Measurements from ENCODE around the gene TMC4. TPM values are rescaled to one million over a fixed set of nuclear protein-coding genes. Genes with fewer than 3 reads are reported as not detected.

The TMC4 gene
- total and polyA plus RNA-seq, 2 experiments from 2014 or later: 2.3 to 7.8 TPM

GRCh38 chr19:54160182-54160811 lies 12.7 kb downstream of the TMC4 start:
- Histone ChIP-seq H3K36me3 (ENCODE audit: insufficient read depth) (peaks cover 6% of the 10 kb centered on the region; the same call in 1 of the 2 replicates), H3K27ac (ENCODE audit: low read depth) (peak overlapping the region; percentile 67), H3K4me2 (peak overlapping the region; percentile 79), H4K20me1 (replicated peaks; ENCODE audit: insufficient read depth) (peaks cover 6% of the 10 kb centered on the region; the same call in 1 of the 2 replicates), H3K4me3 (peak overlapping the region; percentile 63), H3K9me2 (ENCODE audit: insufficient read depth) (no peaks in the 10 kb centered on the region), H3F3A (replicated peaks; ENCODE audit: low read depth) (peaks cover 31% of the 10 kb centered on the region), H2AFZ (peak overlapping the region; percentile 2; the same call in 1 of the 2 replicates), H3K27me3 (ENCODE audit: insufficient read depth) (peaks cover 7% of the 10 kb centered on the region; the same call in 1 of the 2 replicates), H3K4me1 (ENCODE audit: insufficient read depth) (peaks cover 8% of the 10 kb centered on the region; the same call in 1 of the 2 replicates), H3K79me2 (replicated peaks; ENCODE audit: insufficient read depth) (peaks cover 9% of the 10 kb centered on the region; the same call in 1 of the 2 replicates)
- peaks cover 45% of the 10 kb centered on the region for H3K27me3 Mint-ChIP-seq (ENCODE audit: insufficient read depth, low read depth, poor library complexity)
- DNase-seq (ENCODE audit: low spot score): peak; percentile 55
- TF ChIP-seq, protein P1, sequence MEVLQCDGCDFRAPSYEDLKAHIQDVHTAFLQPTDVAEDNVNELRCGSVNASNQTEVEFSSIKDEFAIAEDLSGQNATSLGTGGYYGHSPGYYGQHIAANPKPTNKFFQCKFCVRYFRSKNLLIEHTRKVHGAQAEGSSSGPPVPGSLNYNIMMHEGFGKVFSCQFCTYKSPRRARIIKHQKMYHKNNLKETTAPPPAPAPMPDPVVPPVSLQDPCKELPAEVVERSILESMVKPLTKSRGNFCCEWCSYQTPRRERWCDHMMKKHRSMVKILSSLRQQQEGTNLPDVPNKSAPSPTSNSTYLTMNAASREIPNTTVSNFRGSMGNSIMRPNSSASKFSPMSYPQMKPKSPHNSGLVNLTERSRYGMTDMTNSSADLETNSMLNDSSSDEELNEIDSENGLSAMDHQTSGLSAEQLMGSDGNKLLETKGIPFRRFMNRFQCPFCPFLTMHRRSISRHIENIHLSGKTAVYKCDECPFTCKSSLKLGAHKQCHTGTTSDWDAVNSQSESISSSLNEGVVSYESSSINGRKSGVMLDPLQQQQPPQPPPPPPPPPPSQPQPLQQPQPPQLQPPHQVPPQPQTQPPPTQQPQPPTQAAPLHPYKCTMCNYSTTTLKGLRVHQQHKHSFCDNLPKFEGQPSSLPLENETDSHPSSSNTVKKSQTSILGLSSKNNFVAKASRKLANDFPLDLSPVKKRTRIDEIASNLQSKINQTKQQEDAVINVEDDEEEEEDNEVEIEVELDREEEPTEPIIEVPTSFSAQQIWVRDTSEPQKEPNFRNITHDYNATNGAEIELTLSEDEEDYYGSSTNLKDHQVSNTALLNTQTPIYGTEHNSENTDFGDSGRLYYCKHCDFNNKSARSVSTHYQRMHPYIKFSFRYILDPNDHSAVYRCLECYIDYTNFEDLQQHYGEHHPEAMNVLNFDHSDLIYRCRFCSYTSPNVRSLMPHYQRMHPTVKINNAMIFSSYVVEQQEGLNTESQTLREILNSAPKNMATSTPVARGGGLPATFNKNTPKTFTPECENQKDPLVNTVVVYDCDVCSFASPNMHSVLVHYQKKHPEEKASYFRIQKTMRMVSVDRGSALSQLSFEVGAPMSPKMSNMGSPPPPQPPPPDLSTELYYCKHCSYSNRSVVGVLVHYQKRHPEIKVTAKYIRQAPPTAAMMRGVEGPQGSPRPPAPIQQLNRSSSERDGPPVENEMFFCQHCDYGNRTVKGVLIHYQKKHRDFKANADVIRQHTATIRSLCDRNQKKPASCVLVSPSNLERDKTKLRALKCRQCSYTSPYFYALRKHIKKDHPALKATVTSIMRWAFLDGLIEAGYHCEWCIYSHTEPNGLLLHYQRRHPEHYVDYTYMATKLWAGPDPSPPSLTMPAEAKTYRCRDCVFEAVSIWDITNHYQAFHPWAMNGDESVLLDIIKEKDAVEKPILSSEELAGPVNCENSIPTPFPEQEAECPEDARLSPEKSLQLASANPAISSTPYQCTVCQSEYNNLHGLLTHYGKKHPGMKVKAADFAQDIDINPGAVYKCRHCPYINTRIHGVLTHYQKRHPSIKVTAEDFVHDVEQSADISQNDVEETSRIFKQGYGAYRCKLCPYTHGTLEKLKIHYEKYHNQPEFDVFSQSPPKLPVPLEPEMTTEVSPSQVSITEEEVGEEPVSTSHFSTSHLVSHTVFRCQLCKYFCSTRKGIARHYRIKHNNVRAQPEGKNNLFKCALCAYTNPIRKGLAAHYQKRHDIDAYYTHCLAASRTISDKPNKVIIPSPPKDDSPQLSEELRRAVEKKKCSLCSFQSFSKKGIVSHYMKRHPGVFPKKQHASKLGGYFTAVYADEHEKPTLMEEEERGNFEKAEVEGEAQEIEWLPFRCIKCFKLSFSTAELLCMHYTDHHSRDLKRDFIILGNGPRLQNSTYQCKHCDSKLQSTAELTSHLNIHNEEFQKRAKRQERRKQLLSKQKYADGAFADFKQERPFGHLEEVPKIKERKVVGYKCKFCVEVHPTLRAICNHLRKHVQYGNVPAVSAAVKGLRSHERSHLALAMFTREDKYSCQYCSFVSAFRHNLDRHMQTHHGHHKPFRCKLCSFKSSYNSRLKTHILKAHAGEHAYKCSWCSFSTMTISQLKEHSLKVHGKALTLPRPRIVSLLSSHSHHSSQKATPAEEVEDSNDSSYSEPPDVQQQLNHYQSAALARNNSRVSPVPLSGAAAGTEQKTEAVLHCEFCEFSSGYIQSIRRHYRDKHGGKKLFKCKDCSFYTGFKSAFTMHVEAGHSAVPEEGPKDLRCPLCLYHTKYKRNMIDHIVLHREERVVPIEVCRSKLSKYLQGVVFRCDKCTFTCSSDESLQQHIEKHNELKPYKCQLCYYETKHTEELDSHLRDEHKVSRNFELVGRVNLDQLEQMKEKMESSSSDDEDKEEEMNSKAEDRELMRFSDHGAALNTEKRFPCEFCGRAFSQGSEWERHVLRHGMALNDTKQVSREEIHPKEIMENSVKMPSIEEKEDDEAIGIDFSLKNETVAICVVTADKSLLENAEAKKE (CRISPR knock-in tag; IDR thresholded peaks at IDR 0.05): no peak
- TF ChIP-seq, protein P2, sequence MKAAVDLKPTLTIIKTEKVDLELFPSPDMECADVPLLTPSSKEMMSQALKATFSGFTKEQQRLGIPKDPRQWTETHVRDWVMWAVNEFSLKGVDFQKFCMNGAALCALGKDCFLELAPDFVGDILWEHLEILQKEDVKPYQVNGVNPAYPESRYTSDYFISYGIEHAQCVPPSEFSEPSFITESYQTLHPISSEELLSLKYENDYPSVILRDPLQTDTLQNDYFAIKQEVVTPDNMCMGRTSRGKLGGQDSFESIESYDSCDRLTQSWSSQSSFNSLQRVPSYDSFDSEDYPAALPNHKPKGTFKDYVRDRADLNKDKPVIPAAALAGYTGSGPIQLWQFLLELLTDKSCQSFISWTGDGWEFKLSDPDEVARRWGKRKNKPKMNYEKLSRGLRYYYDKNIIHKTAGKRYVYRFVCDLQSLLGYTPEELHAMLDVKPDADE (IDR thresholded peaks at IDR 0.05): no peak
- no peak for TF ChIP-seq EZH2 (IDR thresholded peaks at IDR 0.05; ENCODE audit: low read depth, unreplicated experiment)
- TF ChIP-seq, protein P3, sequence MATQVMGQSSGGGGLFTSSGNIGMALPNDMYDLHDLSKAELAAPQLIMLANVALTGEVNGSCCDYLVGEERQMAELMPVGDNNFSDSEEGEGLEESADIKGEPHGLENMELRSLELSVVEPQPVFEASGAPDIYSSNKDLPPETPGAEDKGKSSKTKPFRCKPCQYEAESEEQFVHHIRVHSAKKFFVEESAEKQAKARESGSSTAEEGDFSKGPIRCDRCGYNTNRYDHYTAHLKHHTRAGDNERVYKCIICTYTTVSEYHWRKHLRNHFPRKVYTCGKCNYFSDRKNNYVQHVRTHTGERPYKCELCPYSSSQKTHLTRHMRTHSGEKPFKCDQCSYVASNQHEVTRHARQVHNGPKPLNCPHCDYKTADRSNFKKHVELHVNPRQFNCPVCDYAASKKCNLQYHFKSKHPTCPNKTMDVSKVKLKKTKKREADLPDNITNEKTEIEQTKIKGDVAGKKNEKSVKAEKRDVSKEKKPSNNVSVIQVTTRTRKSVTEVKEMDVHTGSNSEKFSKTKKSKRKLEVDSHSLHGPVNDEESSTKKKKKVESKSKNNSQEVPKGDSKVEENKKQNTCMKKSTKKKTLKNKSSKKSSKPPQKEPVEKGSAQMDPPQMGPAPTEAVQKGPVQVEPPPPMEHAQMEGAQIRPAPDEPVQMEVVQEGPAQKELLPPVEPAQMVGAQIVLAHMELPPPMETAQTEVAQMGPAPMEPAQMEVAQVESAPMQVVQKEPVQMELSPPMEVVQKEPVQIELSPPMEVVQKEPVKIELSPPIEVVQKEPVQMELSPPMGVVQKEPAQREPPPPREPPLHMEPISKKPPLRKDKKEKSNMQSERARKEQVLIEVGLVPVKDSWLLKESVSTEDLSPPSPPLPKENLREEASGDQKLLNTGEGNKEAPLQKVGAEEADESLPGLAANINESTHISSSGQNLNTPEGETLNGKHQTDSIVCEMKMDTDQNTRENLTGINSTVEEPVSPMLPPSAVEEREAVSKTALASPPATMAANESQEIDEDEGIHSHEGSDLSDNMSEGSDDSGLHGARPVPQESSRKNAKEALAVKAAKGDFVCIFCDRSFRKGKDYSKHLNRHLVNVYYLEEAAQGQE (IDR thresholded peaks at IDR 0.05; ENCODE audit: unreplicated experiment): no peak
- TF ChIP-seq JUNB (IDR thresholded peaks at IDR 0.05; ENCODE audit: unreplicated experiment): no peak
- no peak for TF ChIP-seq EZH2phosphoT487 (IDR thresholded peaks at IDR 0.05; ENCODE audit: unreplicated experiment)
- TF ChIP-seq ZNF114 (CRISPR knock-in tag; IDR thresholded peaks at IDR 0.05): no peak
- TF ChIP-seq NANOG (IDR thresholded peaks at IDR 0.05; ENCODE audit: borderline replicate concordance): no peak
- TF ChIP-seq CREB1 (CRISPR knock-in tag; IDR thresholded peaks at IDR 0.05; ENCODE audit: low read depth): no peak
- TF ChIP-seq ZNF331 (CRISPR knock-in tag; IDR thresholded peaks at IDR 0.05; ENCODE audit: low read depth): no peak
- no peak for TF ChIP-seq CTCF (conservative IDR thresholded peaks at IDR 0.05; ENCODE audit: low read depth in 2 of 2)
- TF ChIP-seq POLR2AphosphoS5 (IDR thresholded peaks at IDR 0.05; ENCODE audit: low read depth): no peak
- TF ChIP-seq STAT1 (IDR thresholded peaks at IDR 0.05; ENCODE audit: unreplicated experiment): no peak
- peaks cover 26% of the 10 kb centered on the region for H3K36me3 Mint-ChIP-seq (ENCODE audit: low read depth)
- peak; percentile 0 for ATAC-seq
- H3K27ac Mint-ChIP-seq: peak overlapping the region; percentile 94
- H3K4me3 Mint-ChIP-seq: peak overlapping the region; percentile 95
- H3K4me1 Mint-ChIP-seq: peaks cover 39% of the 10 kb centered on the region
- peaks cover 2% of the 10 kb centered on the region; the same call in 2 of the 3 replicates for H3K9me3 Mint-ChIP-seq
